H1 (cell line): ENCODE data around the gene RALY. TPM values are rescaled to one million over a fixed set of nuclear protein-coding genes. Genes with fewer than 3 reads are reported as not detected.

Source experiments
- CTCF ChIA-PET: fragments of 300-600 bp; sonication (Branson Sonifier 250); formaldehyde crosslinking; loops from one replicate; lab custom pipeline; 2021; ENCODE audit not compliant: partially characterized antibody; lab: Charles Lee
- POLR2A ChIA-PET: fragments of 300-600 bp; sonication (Branson Sonifier 250); formaldehyde crosslinking; loops from one replicate; lab custom pipeline; 2021; ENCODE audit warnings: inconsistent platforms; ENCODE audit not compliant: partially characterized antibody; lab: Charles Lee
- DNase-seq, 2 experiments: peaks; one replicate each; pipeline versions ENCODE4 v3.0.0 to v3.0.0-alpha.2; 2010 to 2022; ENCODE audit warnings: low spot score in 2 of 2, low read depth in 1 of 2, mixed read lengths in 1 of 2
- FAIRE-seq: peaks from 2 replicates; lab custom pipeline; 2011; peaks lifted over from hg19 to GRCh38; lab: Jason Lieb, UNC
- H2AFZ ChIP-seq: 2 replicates; pipeline ENCODE4 v1.8.1; 2012; ENCODE audit warnings: low read length, inconsistent platforms
- H2AK5ac ChIP-seq: 2 replicates; pipeline ENCODE4 v1.6.1; 2013; ENCODE audit warnings: low read depth, low read length
- H2BK120ac ChIP-seq: replicated peaks from 2 replicates; pipeline ENCODE3; 2013; ENCODE audit warnings: low read depth, low read length, inconsistent platforms
- H2BK12ac ChIP-seq: 2 replicates; pipeline ENCODE4 v1.6.1; 2013; ENCODE audit warnings: low read depth, low read length
- H2BK15ac ChIP-seq: 2 replicates; pipeline ENCODE4 v1.6.1; 2013; ENCODE audit warnings: low read length
- H2BK20ac ChIP-seq: 2 replicates; pipeline ENCODE4 v1.6.1; 2013; ENCODE audit warnings: low read length
- H2BK5ac ChIP-seq: 2 replicates; pipeline ENCODE4 v1.6.1; 2013; ENCODE audit warnings: low read depth, low read length
- H3K14ac ChIP-seq: 2 replicates; pipeline ENCODE4 v1.6.1; 2013; ENCODE audit warnings: inconsistent platforms; ENCODE audit not compliant: insufficient read length
- H3K18ac ChIP-seq: 2 replicates; pipeline ENCODE4 v1.6.1; 2013; ENCODE audit warnings: low read length; ENCODE audit errors: extremely low read depth
- H3K23ac ChIP-seq: 2 replicates; pipeline ENCODE4 v1.6.1; 2013; ENCODE audit warnings: inconsistent platforms; ENCODE audit not compliant: insufficient read length
- H3K23me2 ChIP-seq: 2 replicates; pipeline ENCODE4 v1.6.1; 2013; ENCODE audit warnings: low read depth, low read length
- H3K27ac ChIP-seq: 2 replicates; pipeline ENCODE4 v1.6.1; 2011; ENCODE audit warnings: low read depth, low read length, inconsistent platforms
- H3K27me3 ChIP-seq, 4 experiments: replicated peaks in 1 of 4; 1 replicate in 1 of 4; 2 replicates in 3 of 4; pipeline versions ENCODE4 v1.6.1 to v1.8.1; 2011 to 2013; ENCODE audit warnings: low read length in 3 of 4, mild to moderate bottlenecking in 3 of 4, inconsistent platforms in 2 of 4, mixed read lengths in 2 of 4, moderate library complexity in 1 of 4; ENCODE audit not compliant: control insufficient read depth in 3 of 4, insufficient read depth in 3 of 4; ENCODE audit errors: extremely low read depth in 1 of 4
- H3K36me3 ChIP-seq, 4 experiments: 2 replicates each; pipeline versions ENCODE4 v1.6.1 to v1.8.1; 2011 to 2013; ENCODE audit warnings: mild to moderate bottlenecking in 4 of 4, low read length in 3 of 4, moderate library complexity in 2 of 4, control low read depth in 1 of 4, inconsistent platforms in 1 of 4; ENCODE audit not compliant: insufficient read depth in 4 of 4, control insufficient read depth in 2 of 4
- H3K4ac ChIP-seq: replicated peaks from 2 replicates; pipeline ENCODE3; 2013; ENCODE audit warnings: low read length, low read depth, mixed read lengths, inconsistent platforms; ENCODE audit not compliant: insufficient read length
- H3K4me1 ChIP-seq, 4 experiments: replicated peaks in 1 of 4; 1 replicate in 1 of 4; 2 replicates in 3 of 4; pipeline versions ENCODE4 v1.6.1 to v1.8.1; 2011 to 2013; ENCODE audit warnings: low read length in 3 of 4, inconsistent platforms in 2 of 4, mixed read lengths in 1 of 4; ENCODE audit not compliant: insufficient read depth in 4 of 4, control insufficient read depth in 3 of 4
- H3K4me2 ChIP-seq, 2 experiments: 2 replicates each; pipeline versions ENCODE4 v1.6.1 to v1.8.1; 2011 to 2013; ENCODE audit warnings: low read depth in 2 of 2, low read length in 2 of 2, control low read depth in 1 of 2, inconsistent platforms in 1 of 2, mild to moderate bottlenecking in 1 of 2; ENCODE audit not compliant: insufficient read depth in 1 of 2
- H3K4me3 ChIP-seq, 4 experiments: fragments of 200-600, 300-600 bp in 1 of 4; sonication (generic), shearing (Covaris generic), sonication (Bioruptor Twin) in 1 of 4; 2 replicates each; pipeline versions ENCODE4 v1.5.1 to v1.8.1; 2011 to 2016; ENCODE audit warnings: low read length in 4 of 4, low read depth in 3 of 4, control low read depth in 2 of 4, inconsistent platforms in 2 of 4, mild to moderate bottlenecking in 2 of 4, mixed read lengths in 1 of 4, moderate library complexity in 1 of 4; ENCODE audit not compliant: insufficient read depth in 2 of 4; ENCODE audit errors: extremely low read depth in 1 of 4
- H3K56ac ChIP-seq: replicated peaks from 2 replicates; pipeline ENCODE3; 2013; ENCODE audit warnings: low read depth, mild to moderate bottlenecking, mixed read lengths, low read length, inconsistent platforms; ENCODE audit not compliant: insufficient read length
- H3K79me1 ChIP-seq: 2 replicates; pipeline ENCODE4 v1.6.1; 2013; ENCODE audit warnings: low read depth, low read length, control low read depth
- H3K79me2 ChIP-seq, 2 experiments: 2 replicates each; pipeline versions ENCODE4 v1.6.1 to v1.8.1; 2012 to 2013; ENCODE audit warnings: low read length in 2 of 2, mild to moderate bottlenecking in 2 of 2, inconsistent platforms in 1 of 2; ENCODE audit not compliant: insufficient read depth in 2 of 2, control insufficient read depth in 1 of 2
- H3K9ac ChIP-seq, 4 experiments: replicated peaks in 1 of 4; 1 replicate in 1 of 4; 2 replicates in 3 of 4; pipeline versions ENCODE4 v1.6.1 to v1.8.1; 2011 to 2013; ENCODE audit warnings: low read depth in 3 of 4, low read length in 3 of 4, control low read depth in 2 of 4, mild to moderate bottlenecking in 2 of 4, moderate library complexity in 2 of 4, inconsistent platforms in 1 of 4; ENCODE audit errors: extremely low read depth in 1 of 4
- H3K9me3 ChIP-seq, 2 experiments: 2 replicates each; pipeline versions ENCODE4 v1.6.1 to v1.8.1; 2012 to 2013; ENCODE audit warnings: mild to moderate bottlenecking in 2 of 2, moderate library complexity in 2 of 2, control low read depth in 1 of 2, inconsistent platforms in 1 of 2, low read depth in 1 of 2, low read length in 1 of 2, mixed read lengths in 1 of 2; ENCODE audit not compliant: insufficient read depth in 2 of 2
- H4K20me1 ChIP-seq, 2 experiments: replicated peaks in 1 of 2; 2 replicates each; pipeline versions ENCODE3 to v1.8.1; 2011 to 2013; ENCODE audit warnings: inconsistent platforms in 2 of 2, low read length in 2 of 2, mild to moderate bottlenecking in 1 of 2; ENCODE audit not compliant: insufficient read depth in 2 of 2, control insufficient read depth in 1 of 2
- H4K5ac ChIP-seq: 2 replicates; pipeline ENCODE4 v1.6.1; 2013; ENCODE audit warnings: low read length, low read depth, mixed read lengths, inconsistent platforms; ENCODE audit not compliant: insufficient read length
- H4K8ac ChIP-seq: 2 replicates; pipeline ENCODE4 v1.8.0; 2013; ENCODE audit warnings: mild to moderate bottlenecking, moderate library complexity, low read length, inconsistent platforms; ENCODE audit not compliant: insufficient read depth; ENCODE audit errors: extremely low read depth
- H4K91ac ChIP-seq: replicated peaks from 2 replicates; pipeline ENCODE3; 2013; ENCODE audit warnings: low read length, mixed read lengths, inconsistent platforms; ENCODE audit not compliant: insufficient read length
- ASH2L ChIP-seq: fragments of 200-600, 300-600 bp; sonication (generic); IDR thresholded peaks from one replicate; pipeline ENCODE4 v1.7.1; 2017; ENCODE audit warnings: low read length
- CEBPB ChIP-seq: IDR thresholded peaks from 2 replicates; pipeline ENCODE4 v1.6.1; 2012; ENCODE audit warnings: low read depth, low read length
- CREB1 ChIP-seq: IDR thresholded peaks from 2 replicates; pipeline ENCODE4 v1.6.1; 2012; ENCODE audit warnings: inconsistent platforms
- EZH2 ChIP-seq: fragments of 200-600 bp; sonication (generic); IDR thresholded peaks from 2 replicates; pipeline ENCODE4 v1.7.1; 2012; ENCODE audit warnings: low read depth, mild to moderate bottlenecking, moderate library complexity, low read length, inconsistent platforms; ENCODE audit not compliant: severe bottlenecking
- GABPA ChIP-seq: IDR thresholded peaks from 2 replicates; pipeline ENCODE4 v1.6.1; 2011; ENCODE audit warnings: mild to moderate bottlenecking, low read length, moderate library complexity, borderline replicate concordance; ENCODE audit not compliant: insufficient read depth
- GTF2F1 ChIP-seq: IDR thresholded peaks from 2 replicates; pipeline ENCODE4 v1.6.1; 2012; ENCODE audit warnings: low read depth, low read length, improper control_type of control experiment, borderline replicate concordance
- JUN ChIP-seq: IDR thresholded peaks from 2 replicates; pipeline ENCODE4 v1.6.1; 2011; ENCODE audit warnings: low read depth, mild to moderate bottlenecking, improper control_type of control experiment, low read length
- KDM4A ChIP-seq: IDR thresholded peaks from one replicate; pipeline ENCODE4 v1.7.1; 2012; ENCODE audit warnings: low read depth, mild to moderate bottlenecking, moderate library complexity, low read length, inconsistent platforms; ENCODE audit not compliant: severe bottlenecking
- PHF8 ChIP-seq: fragments of 200-600 bp; sonication (generic); conservative IDR thresholded peaks from 2 replicates; pipeline ENCODE4 v1.7.1; 2012; ENCODE audit warnings: low read depth, mild to moderate bottlenecking, inconsistent platforms, low read length, moderate library complexity
- RNF2 ChIP-seq: fragments of 200-900, 300-1000 bp; sonication (generic); IDR thresholded peaks from 2 replicates; pipeline ENCODE4 v1.7.1; 2016; ENCODE audit warnings: borderline replicate concordance, low read depth, mild to moderate bottlenecking, antibody characterized with exemption, low read length; ENCODE audit not compliant: poor library complexity, severe bottlenecking; ENCODE audit errors: missing control alignments
- SIN3A ChIP-seq, 2 experiments: IDR thresholded peaks in 1 of 2; conservative IDR thresholded peaks in 1 of 2; 2 replicates each; pipeline ENCODE4 v1.6.1; 2011 to 2012; ENCODE audit warnings: low read length in 2 of 2, improper control_type of control experiment in 1 of 2, low read depth in 1 of 2, mild to moderate bottlenecking in 1 of 2
- SUZ12 ChIP-seq: fragments of 200-600 bp; sonication (generic); IDR thresholded peaks from 2 replicates; pipeline ENCODE4 v1.6.1; 2012; ENCODE audit warnings: mild to moderate bottlenecking, inconsistent platforms, low read length, moderate library complexity, mixed read lengths
- TBP ChIP-seq: IDR thresholded peaks from 2 replicates; pipeline ENCODE4 v1.6.1; 2011; ENCODE audit warnings: low read depth, low read length, improper control_type of control experiment
- TCF12 ChIP-seq: IDR thresholded peaks from 2 replicates; pipeline ENCODE4 v1.6.1; 2011; ENCODE audit warnings: low read depth, mild to moderate bottlenecking, low read length
- ZNF274 ChIP-seq: IDR thresholded peaks from 2 replicates; pipeline ENCODE4 v1.7.0; 2012; ENCODE audit warnings: low read length, borderline replicate concordance; ENCODE audit errors: extremely low read depth
- WGBS, 2 experiments: shearing (Covaris generic) in 1 of 2; methylation state at CpG; one replicate each; pipeline versions ENCODE4 v1.1.6 to v1.1.7; 2013 to 2015; ENCODE audit warnings: low lambda C conversion rate in 2 of 2, mixed read lengths in 2 of 2, inconsistent platforms in 1 of 2, low coverage in 1 of 2, missing lambda C conversion rate in 1 of 2; ENCODE audit not compliant: insufficient replicate concordance in 2 of 2, insufficient coverage in 1 of 2, insufficient read length in 1 of 2; ENCODE audit errors: extremely low coverage in 1 of 2, missing lambda C conversion rate in 1 of 2; 5-methylcytosine and 5-hydroxymethylcytosine counted together
- polyA plus RNA-seq, 7 experiments: library from polyadenylated mRNA; depleted of rRNA in 3 of 7; stranded (reverse) in 5 of 7; unstranded in 2 of 7; fragments of >200 nt in 5 of 7; fragments of 200-250 nt in 2 of 7; gene quantifications; 1 replicate in 5 of 7; 2 replicates in 1 of 7; 4 replicates in 1 of 7; pipeline versions ENCODE4 v1.2.1 to v1.2.3, GENCODE V29; 2011 to 2013; ENCODE audit warnings: missing spikeins in 2 of 7, mixed read lengths in 2 of 7
- total RNA-seq: library from RNA; stranded (reverse); fragmentation: NEBNext Ultra II Directional; extraction: Animal tissue kit (Norgen Biotek cat#: 25700); gene quantifications from 2 replicates; pipeline ENCODE4 v1.2.1, GENCODE V29; 2021

Gene RALY
- total and polyA plus RNA-seq, 2 of the 8 experiments (the other 6 are each of a cell fraction or from before 2014, with no cell fraction given), result 133 to 148 TPM

DNA sequence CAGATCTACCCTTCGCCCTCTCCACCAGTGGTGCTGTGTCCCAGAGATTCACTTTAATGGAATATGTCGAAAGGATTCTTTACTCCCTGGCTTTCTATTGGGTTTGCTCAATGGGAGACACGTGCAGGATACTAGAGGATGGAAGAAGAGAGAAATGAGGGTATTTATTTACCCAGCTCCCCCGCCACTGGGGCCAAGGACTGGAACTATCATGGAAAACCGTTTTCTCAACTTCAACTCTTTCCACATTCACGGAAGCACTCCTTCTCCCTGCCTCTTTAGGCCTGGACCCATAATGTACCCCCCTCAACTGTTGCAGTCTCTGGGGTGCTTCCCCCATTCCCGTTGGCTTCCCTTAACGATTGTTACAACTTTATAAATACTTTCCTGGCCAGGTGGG lies 26.6 kb upstream of the RALY start:
- CTCF ChIA-PET, result interaction anchor here (0.8 to 0.9 kb wide), 5 partner anchors 15 to 105 kb away, joined by 3 to 4 read pairs (median 3); no protein-coding TSS in a partner anchor
- H3K23me2 ChIP-seq, result no peaks in the 10 kb centered on the region
- TF ChIP-seq CEBPB (no peak), SUZ12 (no peak), TCF12 (no peak), EZH2 (no peak), SIN3A (conservative IDR thresholded peaks at IDR 0.05 in 1 of 2, IDR thresholded peaks at IDR 0.05 in 1 of 2; ENCODE audit: low read depth in 1 of 2, low read length in 2 of 2) (no peak), JUN (no peak), PHF8 (no peak), RNF2 (no peak), TBP (no peak), GABPA (no peak), KDM4A (no peak), ASH2L (no peak), ZNF274 (no peak), GTF2F1 (no peak), CREB1 (no peak)

More for the DNA sequence above, 26.6 kb upstream of the RALY start:
- Histone ChIP-seq H3K36me3 (no peaks in the 10 kb centered on the region), H2AK5ac (no peak overlapping the region), H3K18ac (no peak overlapping the region), H3K4me3 (no peak overlapping the region), H4K8ac (no peak overlapping the region), H3K4me1 (no peaks in the 10 kb centered on the region), H3K9me3 (no peaks in the 10 kb centered on the region), H4K5ac (no peak overlapping the region), H3K9ac (no peak overlapping the region), H3K23ac (no peak overlapping the region), H3K79me1 (no peaks in the 10 kb centered on the region), H3K27ac (no peak overlapping the region), H2BK120ac (no peak overlapping the region), H3K14ac (no peak overlapping the region), H3K4me2 (no peak overlapping the region), H2BK12ac (no peak overlapping the region), H4K20me1 (no peaks in the 10 kb centered on the region), H2AFZ (no peak overlapping the region), H2BK5ac (no peak overlapping the region), H3K79me2 (no peaks in the 10 kb centered on the region), H2BK15ac (no peak overlapping the region), H3K27me3 (no peaks in the 10 kb centered on the region), H3K56ac (no peak overlapping the region), H2BK20ac (no peak overlapping the region), H4K91ac (no peak overlapping the region), H3K4ac (no peak overlapping the region)
- no peak for FAIRE-seq
- no peak for DNase-seq
- 90% methylated on average over 8 of the region's 8 CpGs; no CpG with 5 or more reads in 1 of the 2 experiments for WGBS, 2 experiments
- POLR2A ChIA-PET, result no interaction called here
